ENCODE measurements around the gene MRPL21.

MRPL21 gene

GRCh38 chr11:68934666-68935065 lies 31.0 kb upstream of the MRPL21 start:
- no peak overlapping the region for H3K4me3 ChIP-seq (ENCODE audit: low read depth, low read length)
- TF ChIP-seq CTCF (IDR thresholded peaks at IDR 0.05; ENCODE audit: control insufficient read depth, extremely low read depth, insufficient read depth) = no peak
- no peak for DNase-seq (ENCODE audit: low read depth)

- H3K4me3 ChIP-seq (ENCODE audit: low read depth, low read length) = no peak overlapping the region
- DNase-seq (ENCODE audit: low read depth) = no peak
- TF ChIP-seq CTCF (IDR thresholded peaks at IDR 0.05; ENCODE audit: control insufficient read depth, extremely low read depth, insufficient read depth) = no peak
These were observed 30.7 kb upstream of the MRPL21 start for GRCh38 chr11:68934321-68934645.

GRCh38 chr11:68933605-68934320 lies 30.1 kb upstream of the MRPL21 start:
- no peak for DNase-seq (ENCODE audit: low read depth)
- H3K4me3 ChIP-seq (ENCODE audit: low read depth, low read length) = no peak overlapping the region
- TF ChIP-seq CTCF (IDR thresholded peaks at IDR 0.05; ENCODE audit: control insufficient read depth, extremely low read depth, insufficient read depth) = no peak

DNA sequence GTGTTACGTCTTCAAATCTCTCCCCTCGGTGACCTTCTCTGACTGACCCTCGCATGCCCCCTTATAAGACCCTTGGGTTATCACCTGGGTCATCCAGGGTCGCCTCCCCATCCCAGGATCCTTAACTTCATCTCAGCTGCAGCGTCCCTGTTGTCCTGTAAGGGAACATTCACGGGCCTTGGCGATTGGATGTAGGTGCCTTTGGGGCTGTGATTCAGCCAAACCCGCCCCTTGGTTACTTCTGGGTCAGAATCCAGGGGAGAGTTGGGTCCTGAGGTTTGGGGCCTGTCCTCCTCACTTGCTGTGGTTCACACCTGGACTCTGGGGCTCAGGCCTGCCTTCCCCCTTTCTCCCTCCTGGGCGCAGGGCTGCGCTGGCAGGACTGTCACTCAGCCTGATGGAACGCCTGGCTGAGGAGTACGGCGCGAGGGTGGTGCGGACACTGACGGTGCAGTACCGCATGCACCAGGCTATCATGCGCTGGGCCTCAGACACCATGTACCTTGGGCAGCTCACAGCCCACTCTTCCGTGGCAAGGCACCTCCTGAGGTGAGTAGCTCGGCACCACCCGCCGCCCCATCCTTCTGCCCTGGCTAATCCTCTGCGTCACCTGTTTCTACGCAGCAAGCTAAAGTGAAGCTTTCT lies 29.4 kb upstream of the MRPL21 start:
- H3K4me3 ChIP-seq (ENCODE audit: low read depth, low read length) = no peak overlapping the region
- no peak for TF ChIP-seq CTCF (IDR thresholded peaks at IDR 0.05; ENCODE audit: control insufficient read depth, extremely low read depth, insufficient read depth)
- no peak for DNase-seq (ENCODE audit: low read depth)

- no peak overlapping the region for H3K4me3 ChIP-seq (ENCODE audit: low read depth, low read length)
- no peak for DNase-seq (ENCODE audit: low read depth)
- TF ChIP-seq CTCF (IDR thresholded peaks at IDR 0.05; ENCODE audit: control insufficient read depth, extremely low read depth, insufficient read depth) = no peak
These were observed 28.7 kb upstream of the MRPL21 start for GRCh38 chr11:68932358-68932757.

DNA sequence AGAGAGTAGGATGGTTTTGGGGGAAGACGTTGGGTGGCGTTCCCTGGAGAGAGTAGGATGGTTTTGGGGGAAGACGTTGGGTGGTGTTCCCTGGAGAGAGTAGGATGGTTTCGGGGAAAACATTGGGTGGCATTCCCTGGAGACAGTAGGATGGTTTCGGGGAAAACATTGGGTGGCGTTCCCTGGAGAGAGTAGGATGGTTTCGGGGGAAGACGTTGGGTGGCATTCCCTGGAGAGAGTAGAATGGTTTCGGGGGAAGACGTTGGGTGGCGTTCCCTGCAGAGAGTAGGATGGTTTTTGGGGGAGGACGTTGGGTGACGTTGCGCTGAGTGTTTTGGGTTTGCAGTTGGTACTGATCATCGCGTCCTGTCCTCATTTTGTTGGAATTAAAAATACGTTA lies 28.3 kb upstream of the MRPL21 start:
- no peak for TF ChIP-seq CTCF (IDR thresholded peaks at IDR 0.05; ENCODE audit: control insufficient read depth, extremely low read depth, insufficient read depth)
- no peak for DNase-seq (ENCODE audit: low read depth)
- H3K4me3 ChIP-seq (ENCODE audit: low read depth, low read length) = no peak overlapping the region
